Epithelial cell of esophagus (primary cell): ENCODE results near the gene ACRBP.

Source experiments
- DNase-seq: peaks from one replicate; pipeline ENCODE4 v3.0.0; 2010; ENCODE audit warnings: low read depth
- H3K4me3 ChIP-seq: 2 replicates; pipeline ENCODE4 v1.5.1; 2011; ENCODE audit warnings: mild to moderate bottlenecking, low read length, control low read depth
- TF ChIP-seq, protein P1 (sequence below): IDR thresholded peaks from 2 replicates; pipeline ENCODE4 v1.5.1; 2011; ENCODE audit warnings: low read depth, mild to moderate bottlenecking, low read length, control low read depth, inconsistent platforms; ENCODE audit not compliant: insufficient read depth; ENCODE audit errors: missing control alignments

The ACRBP gene

DNA sequence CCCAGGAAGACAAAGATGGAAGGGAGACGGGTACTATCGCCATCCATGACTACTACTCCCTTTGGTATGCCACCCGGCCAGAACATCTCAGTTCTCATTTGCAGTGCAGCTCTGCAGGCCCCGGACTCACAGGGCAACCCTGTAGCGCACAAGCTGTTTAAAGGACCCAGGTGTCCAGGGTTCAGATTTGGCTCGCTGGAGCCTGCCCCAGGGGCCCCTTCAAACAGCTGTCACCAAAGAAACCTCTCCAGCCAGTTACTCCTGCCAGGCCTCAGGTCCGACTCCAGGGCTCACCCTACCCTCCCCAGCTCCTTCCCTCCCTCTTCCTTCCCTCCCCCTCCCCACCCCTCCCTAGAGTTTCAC is 34.6 kb downstream of the ACRBP start:
- DNase-seq: no peak
- H3K4me3 ChIP-seq: no peak overlapping the region
- TF ChIP-seq, protein P1, sequence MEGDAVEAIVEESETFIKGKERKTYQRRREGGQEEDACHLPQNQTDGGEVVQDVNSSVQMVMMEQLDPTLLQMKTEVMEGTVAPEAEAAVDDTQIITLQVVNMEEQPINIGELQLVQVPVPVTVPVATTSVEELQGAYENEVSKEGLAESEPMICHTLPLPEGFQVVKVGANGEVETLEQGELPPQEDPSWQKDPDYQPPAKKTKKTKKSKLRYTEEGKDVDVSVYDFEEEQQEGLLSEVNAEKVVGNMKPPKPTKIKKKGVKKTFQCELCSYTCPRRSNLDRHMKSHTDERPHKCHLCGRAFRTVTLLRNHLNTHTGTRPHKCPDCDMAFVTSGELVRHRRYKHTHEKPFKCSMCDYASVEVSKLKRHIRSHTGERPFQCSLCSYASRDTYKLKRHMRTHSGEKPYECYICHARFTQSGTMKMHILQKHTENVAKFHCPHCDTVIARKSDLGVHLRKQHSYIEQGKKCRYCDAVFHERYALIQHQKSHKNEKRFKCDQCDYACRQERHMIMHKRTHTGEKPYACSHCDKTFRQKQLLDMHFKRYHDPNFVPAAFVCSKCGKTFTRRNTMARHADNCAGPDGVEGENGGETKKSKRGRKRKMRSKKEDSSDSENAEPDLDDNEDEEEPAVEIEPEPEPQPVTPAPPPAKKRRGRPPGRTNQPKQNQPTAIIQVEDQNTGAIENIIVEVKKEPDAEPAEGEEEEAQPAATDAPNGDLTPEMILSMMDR: no peak

DNA sequence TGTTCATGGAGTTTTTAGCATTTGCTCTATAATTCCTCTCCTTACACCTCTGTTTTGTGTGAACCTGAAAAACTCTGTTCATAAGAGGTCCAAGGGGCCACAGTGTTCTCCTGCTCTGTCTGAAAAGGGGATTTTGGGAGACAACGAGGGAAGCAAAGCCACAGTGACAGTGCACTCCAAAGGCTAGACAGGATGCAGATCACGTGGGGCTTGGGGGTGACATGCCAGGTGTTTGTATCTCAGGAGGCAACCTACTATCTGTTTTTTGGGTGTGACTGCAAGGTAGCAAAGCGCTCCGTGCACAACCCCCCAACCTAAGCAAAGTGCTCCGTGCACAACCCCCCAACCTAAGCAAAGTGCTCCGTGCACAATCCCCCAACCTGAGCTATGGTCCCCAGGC is 35.0 kb downstream of the ACRBP start:
- H3K4me3 ChIP-seq: no peak overlapping the region
- TF ChIP-seq, protein P1: no peak
- no peak for DNase-seq

DNA sequence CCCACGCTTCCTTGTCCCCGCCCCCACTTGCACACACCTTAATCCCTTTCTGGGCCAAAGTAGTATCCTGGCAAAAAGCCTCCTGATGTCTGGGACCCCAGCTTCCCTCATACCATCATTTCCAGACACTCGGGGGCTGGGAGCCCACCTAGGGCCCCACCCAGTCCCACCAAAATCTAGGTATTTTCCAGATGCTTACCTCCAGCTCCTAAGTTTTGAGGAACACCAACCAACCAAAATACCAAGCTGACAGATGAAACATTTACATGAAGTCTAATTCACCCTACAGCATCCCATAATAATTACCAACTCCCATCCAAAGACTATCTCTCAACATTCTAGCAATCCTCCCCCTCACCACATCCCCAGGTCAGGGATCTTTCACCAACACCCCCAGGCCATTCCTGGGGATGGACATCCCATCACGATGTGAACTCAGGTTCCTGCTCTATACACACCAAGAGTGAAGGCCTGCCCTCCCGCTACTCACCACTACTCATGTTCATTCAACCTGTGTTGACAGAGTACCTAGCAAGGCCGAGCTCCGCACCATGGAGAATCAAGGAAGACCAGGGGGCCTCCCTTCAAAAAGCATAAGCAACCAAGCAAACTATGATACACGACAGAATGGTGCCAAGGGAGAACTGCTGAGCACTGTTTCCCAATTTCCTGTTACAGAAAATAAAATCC is 38.5 kb downstream of the ACRBP start:
- no peak for DNase-seq
- TF ChIP-seq, protein P1: no peak
- H3K4me3 ChIP-seq: no peak overlapping the region

DNA sequence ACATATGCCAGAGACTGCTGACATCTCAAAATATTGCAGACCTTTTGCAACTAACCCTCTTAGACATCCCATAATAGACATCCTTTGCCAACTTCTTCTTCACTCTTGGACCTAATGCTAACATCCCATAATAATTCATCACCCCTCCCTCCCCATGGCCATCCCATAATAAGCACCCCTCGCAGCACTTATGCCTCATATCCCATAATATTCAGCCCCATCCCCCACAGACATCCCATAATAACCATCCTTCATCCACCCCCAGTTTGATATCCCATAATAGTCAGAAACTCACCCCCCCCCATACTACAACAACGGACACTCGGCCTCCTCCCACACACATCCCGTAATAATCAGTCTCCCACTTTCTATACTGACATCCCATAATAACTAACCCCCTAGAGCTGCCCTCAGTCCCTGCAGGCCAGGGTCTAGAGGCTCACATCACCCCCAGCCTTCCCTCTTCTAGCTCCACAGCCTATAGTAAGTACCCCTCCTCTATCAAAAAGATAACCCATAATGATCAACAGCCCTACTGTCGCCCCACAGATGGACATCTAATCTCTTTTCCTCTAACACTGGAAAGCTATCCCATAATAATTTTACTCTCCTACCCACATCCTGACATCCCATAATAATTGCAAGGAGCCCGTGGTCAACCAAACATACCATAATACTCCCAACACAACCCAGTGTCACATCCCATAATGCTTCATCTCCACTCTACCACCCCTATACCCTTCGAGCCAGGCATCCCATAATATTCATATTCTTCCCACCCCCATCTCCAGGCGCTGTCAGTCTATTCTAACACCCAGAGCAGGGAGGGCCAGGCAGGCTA is 39.3 kb downstream of the ACRBP start:
- peak; percentile 73 for DNase-seq
- no peak overlapping the region for H3K4me3 ChIP-seq
- TF ChIP-seq, protein P1: no peak

DNA sequence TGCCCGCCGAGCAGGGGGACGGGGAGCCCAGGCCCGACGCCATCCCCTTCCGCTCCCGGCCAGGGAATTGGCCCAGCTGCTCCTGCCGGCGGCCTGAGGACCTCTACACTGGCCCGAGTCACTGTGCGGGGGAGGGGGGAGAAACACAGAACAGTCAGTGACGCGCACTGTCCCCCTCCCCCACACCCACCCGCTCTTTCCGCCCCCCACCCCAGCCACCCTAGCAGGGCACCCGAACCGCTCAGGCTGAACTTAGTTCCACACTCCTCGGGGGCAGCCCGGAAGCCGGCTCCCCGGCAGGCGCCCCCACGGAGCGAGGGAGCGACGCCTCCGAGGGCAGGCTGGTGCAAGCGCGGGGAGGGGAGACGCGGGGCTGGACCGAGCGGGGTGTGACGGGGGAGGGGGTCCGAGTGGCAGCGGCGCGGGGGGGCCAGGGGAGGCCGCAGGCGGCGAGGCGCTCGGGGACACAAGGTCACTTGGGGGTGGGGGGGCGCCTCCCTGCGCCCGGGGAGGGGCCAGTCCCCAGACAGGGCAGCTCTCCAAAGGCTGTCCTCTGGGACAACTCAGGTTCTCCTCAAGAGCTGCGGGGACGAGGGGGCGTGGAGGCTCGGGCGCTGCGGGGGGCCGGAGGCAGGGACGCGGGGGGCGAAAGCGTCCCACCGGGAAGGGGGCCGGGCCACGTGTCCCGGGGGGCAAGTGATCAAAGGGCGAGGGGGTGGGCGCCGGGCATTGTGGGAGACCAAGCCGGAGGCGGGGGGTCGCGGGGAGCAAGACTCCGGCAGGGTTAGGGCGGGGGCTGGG is 40.7 kb downstream of the ACRBP start:
- H3K4me3 ChIP-seq: peak overlapping the region; percentile 73
- peak; percentile 24 for DNase-seq
- TF ChIP-seq, protein P1: no peak

DNA sequence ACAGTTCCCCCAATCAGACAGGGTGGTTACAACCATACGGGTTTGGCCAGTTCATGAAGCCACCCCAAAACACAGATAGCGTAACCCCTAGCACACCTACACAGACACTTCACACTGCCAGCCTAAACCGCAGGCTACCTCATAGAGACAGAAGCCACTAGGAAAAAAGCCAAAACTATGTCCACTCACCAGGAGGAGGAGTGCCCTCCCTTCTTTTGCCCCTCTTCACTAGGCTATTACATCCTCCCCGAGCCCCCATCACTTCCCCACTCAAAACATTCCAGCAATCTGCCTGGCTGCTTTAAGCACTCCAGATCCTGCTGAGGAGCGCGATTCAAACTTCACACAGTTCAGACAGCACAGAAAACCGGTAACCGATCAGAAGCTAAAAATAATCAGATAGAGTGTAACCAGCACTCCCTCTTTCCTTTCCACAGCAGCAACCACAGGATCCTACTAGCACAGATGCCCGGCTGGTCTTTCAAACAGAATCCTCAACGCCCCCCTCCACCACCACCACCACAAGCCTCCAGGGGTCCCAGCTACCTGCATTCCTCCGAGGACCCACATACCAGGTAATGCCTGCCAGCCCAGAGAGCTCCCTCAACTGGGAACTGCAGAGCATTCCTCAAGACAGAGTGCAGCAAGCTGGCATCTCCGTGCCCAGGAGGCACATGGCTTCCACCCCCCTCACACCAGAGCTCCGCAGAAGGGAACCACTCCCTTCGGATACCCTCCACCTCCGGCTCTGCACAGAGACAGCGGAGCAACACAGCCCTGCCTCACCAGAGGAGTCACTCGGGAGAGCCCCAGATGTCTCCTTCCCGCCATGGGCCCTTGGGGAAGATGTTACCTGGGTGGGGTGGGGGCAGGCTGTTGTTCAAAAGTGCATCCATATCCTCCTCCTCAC is 41.6 kb downstream of the ACRBP start:
- TF ChIP-seq, protein P1: no peak
- peak; percentile 37 for DNase-seq
- H3K4me3 ChIP-seq: peak overlapping the region; percentile 73
